ENCODE data around the gene CDC20B. TPM values are rescaled to one million over a fixed set of nuclear protein-coding genes. Genes with fewer than 3 reads are reported as not detected.

The CDC20B gene
- total and polyA plus RNA-seq, 2 experiments from 2014 or later = not detected

GRCh38 chr5:55123365-55123764 is 49.6 kb downstream of the CDC20B start:
- Histone ChIP-seq H3F3A (replicated peaks; ENCODE audit: low read depth) (no peaks in the 10 kb centered on the region), H2AFZ (no peak overlapping the region), H3K27me3 (ENCODE audit: insufficient read depth) (no peaks in the 10 kb centered on the region), H3K4me3 (no peak overlapping the region), H3K9me2 (ENCODE audit: insufficient read depth) (peaks cover 10% of the 10 kb centered on the region; the same call in 1 of the 2 replicates), H3K79me2 (replicated peaks; ENCODE audit: insufficient read depth) (no peaks in the 10 kb centered on the region), H3K27ac (ENCODE audit: low read depth) (no peak overlapping the region), H4K20me1 (replicated peaks; ENCODE audit: insufficient read depth) (no peaks in the 10 kb centered on the region), H3K4me1 (ENCODE audit: insufficient read depth) (no peaks in the 10 kb centered on the region), H3K4me2 (no peak overlapping the region), H3K36me3 (ENCODE audit: insufficient read depth) (no peaks in the 10 kb centered on the region)
- Mint-ChIP-seq H3K27me3 (ENCODE audit: insufficient read depth, low read depth, poor library complexity) (no peaks in the 10 kb centered on the region), H3K4me3 (no peak overlapping the region), H3K27ac (no peak overlapping the region), H3K36me3 (ENCODE audit: low read depth) (no peaks in the 10 kb centered on the region), H3K4me1 (peaks cover 5% of the 10 kb centered on the region; the same call in 2 of the 3 replicates), H3K9me3 (no peaks in the 10 kb centered on the region)
- TF ChIP-seq CREB1 (CRISPR knock-in tag; IDR thresholded peaks at IDR 0.05; ENCODE audit: low read depth) = no peak
- no peak for TF ChIP-seq POLR2AphosphoS5 (IDR thresholded peaks at IDR 0.05; ENCODE audit: low read depth)
- TF ChIP-seq CTCF (conservative IDR thresholded peaks at IDR 0.05; ENCODE audit: low read depth in 2 of 2) = peak in 1 of 2 experiments; percentile 15; a peak in 1 of 4 replicates
- no peak for TF ChIP-seq JUNB (IDR thresholded peaks at IDR 0.05; ENCODE audit: unreplicated experiment)
- TF ChIP-seq REST (IDR thresholded peaks at IDR 0.05; ENCODE audit: unreplicated experiment) = no peak
- ATAC-seq (no peak), DNase-seq (ENCODE audit: low spot score) (no peak)

- Histone ChIP-seq H3K79me2 (replicated peaks; ENCODE audit: insufficient read depth) (no peaks in the 10 kb centered on the region), H3K4me3 (no peak overlapping the region), H3K27ac (ENCODE audit: low read depth) (no peak overlapping the region), H3K4me2 (no peak overlapping the region), H3K27me3 (ENCODE audit: insufficient read depth) (no peaks in the 10 kb centered on the region), H3F3A (replicated peaks; ENCODE audit: low read depth) (no peaks in the 10 kb centered on the region), H3K4me1 (ENCODE audit: insufficient read depth) (peaks cover 15% of the 10 kb centered on the region), H2AFZ (no peak overlapping the region), H4K20me1 (replicated peaks; ENCODE audit: insufficient read depth) (no peaks in the 10 kb centered on the region), H3K36me3 (ENCODE audit: insufficient read depth) (no peaks in the 10 kb centered on the region), H3K9me2 (ENCODE audit: insufficient read depth) (peaks cover 6% of the 10 kb centered on the region; the same call in 1 of the 2 replicates)
- Mint-ChIP-seq H3K36me3 (ENCODE audit: low read depth) (no peaks in the 10 kb centered on the region), H3K4me3 (no peak overlapping the region), H3K4me1 (peaks cover 10% of the 10 kb centered on the region), H3K27ac (no peak overlapping the region), H3K9me3 (no peaks in the 10 kb centered on the region), H3K27me3 (ENCODE audit: insufficient read depth, low read depth, poor library complexity) (peaks cover 4% of the 10 kb centered on the region)
- TF ChIP-seq ZNF114 (CRISPR knock-in tag; IDR thresholded peaks at IDR 0.05) (no peak), CTCF (conservative IDR thresholded peaks at IDR 0.05; ENCODE audit: low read depth in 2 of 2) (no peak), NANOG (IDR thresholded peaks at IDR 0.05; ENCODE audit: borderline replicate concordance) (no peak), JUNB (IDR thresholded peaks at IDR 0.05; ENCODE audit: unreplicated experiment) (no peak), POLR2AphosphoS5 (IDR thresholded peaks at IDR 0.05; ENCODE audit: low read depth) (no peak), REST (IDR thresholded peaks at IDR 0.05; ENCODE audit: unreplicated experiment) (no peak), EZH2phosphoT487 (IDR thresholded peaks at IDR 0.05; ENCODE audit: unreplicated experiment) (no peak), CREB1 (CRISPR knock-in tag; IDR thresholded peaks at IDR 0.05; ENCODE audit: low read depth) (no peak), STAT1 (IDR thresholded peaks at IDR 0.05; ENCODE audit: unreplicated experiment) (no peak), ZNF331 (CRISPR knock-in tag; IDR thresholded peaks at IDR 0.05; ENCODE audit: low read depth) (no peak), ETS1 (IDR thresholded peaks at IDR 0.05) (no peak), EZH2 (IDR thresholded peaks at IDR 0.05; ENCODE audit: low read depth, unreplicated experiment) (no peak)
- DNase-seq (ENCODE audit: low spot score) (no peak), ATAC-seq (no peak)
These were observed 58.9 kb downstream of the CDC20B start for GRCh38 chr5:55114061-55114460.
